ENCODE results near the gene PFKFB3.
"Not testable (repeated sequence)": the region's sequence is repeated elsewhere in the genome, so short reads cannot be mapped to it uniquely, and the experiment has no call there.

The PFKFB3 gene

DNA sequence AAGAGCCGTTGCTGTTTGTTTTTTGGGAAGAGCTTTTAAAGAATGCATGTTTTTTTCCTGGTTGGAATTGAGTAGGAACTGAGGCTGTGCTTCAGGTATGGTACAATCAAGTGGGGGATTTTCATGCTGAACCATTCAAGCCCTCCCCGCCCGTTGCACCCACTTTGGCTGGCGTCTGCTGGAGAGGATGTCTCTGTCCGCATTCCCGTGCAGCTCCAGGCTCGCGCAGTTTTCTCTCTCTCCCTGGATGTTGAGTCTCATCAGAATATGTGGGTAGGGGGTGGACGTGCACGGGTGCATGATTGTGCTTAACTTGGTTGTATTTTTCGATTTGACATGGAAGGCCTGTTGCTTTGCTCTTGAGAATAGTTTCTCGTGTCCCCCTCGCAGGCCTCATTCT is 31.6 kb downstream of the PFKFB3 start:
- no peak for DNase-seq
- intact Hi-C loops (cut with DNase I; ENCODE audit: low total_unique reads) = no loop called here
- Histone ChIP-seq H3K27me3 (no peaks in the 10 kb centered on the region), H3K9me3 (no peaks in the 10 kb centered on the region), H3K4me1 (no peaks in the 10 kb centered on the region), H3K4me3 (no peak overlapping the region), H3K27ac (no peak overlapping the region), H3K36me3 (peaks cover 54 to 76% (median 66%) of the 10 kb centered on the region in 3 donors)
- TF ChIP-seq, protein P1, sequence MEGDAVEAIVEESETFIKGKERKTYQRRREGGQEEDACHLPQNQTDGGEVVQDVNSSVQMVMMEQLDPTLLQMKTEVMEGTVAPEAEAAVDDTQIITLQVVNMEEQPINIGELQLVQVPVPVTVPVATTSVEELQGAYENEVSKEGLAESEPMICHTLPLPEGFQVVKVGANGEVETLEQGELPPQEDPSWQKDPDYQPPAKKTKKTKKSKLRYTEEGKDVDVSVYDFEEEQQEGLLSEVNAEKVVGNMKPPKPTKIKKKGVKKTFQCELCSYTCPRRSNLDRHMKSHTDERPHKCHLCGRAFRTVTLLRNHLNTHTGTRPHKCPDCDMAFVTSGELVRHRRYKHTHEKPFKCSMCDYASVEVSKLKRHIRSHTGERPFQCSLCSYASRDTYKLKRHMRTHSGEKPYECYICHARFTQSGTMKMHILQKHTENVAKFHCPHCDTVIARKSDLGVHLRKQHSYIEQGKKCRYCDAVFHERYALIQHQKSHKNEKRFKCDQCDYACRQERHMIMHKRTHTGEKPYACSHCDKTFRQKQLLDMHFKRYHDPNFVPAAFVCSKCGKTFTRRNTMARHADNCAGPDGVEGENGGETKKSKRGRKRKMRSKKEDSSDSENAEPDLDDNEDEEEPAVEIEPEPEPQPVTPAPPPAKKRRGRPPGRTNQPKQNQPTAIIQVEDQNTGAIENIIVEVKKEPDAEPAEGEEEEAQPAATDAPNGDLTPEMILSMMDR (IDR thresholded peaks at IDR 0.05) = no peak

DNA sequence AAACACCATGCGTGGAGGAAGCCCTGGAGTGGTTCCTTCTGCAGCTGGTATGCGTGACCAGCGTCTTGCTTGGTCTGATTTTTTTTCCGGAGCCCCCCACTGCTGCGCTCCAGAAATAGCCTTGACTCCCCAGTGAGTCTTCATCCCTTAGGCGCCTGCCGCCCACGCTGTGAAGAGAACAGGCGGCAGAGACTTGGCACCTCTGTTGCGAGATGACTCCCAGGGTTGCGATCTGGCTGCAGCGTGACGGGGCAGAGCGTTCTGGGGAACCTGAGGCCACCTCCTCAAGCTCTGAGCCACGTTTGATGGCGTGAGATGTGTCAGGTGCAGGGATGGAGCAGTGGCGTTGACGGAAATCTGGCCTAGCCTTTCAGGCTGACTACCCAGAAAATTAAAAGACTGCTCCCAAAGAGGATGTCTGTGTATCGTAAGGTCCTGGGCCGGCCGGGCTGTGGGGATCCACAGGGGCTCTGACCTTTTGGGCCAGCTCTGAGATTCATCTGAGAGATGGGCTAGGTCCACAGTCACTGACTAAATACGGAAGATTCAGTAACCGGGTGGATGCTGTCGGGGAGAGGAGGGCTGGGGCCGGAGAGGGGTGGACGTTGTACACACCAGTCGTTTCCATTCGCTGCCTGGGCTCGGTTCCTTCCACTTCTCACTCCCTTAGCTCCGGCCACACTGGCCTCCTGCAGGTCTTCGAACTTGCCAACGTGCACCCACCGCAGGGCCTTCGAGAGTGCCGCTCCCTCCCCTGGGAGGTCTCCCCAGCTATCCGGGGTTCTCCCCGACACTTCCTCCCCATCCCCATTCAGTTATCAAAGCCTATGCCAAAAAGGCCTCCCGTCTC is 33.8 kb downstream of the PFKFB3 start:
- peaks cover 35 to 55% (median 46%) of the 10 kb centered on the region in 3 donors for H3K36me3 ChIP-seq

DNA sequence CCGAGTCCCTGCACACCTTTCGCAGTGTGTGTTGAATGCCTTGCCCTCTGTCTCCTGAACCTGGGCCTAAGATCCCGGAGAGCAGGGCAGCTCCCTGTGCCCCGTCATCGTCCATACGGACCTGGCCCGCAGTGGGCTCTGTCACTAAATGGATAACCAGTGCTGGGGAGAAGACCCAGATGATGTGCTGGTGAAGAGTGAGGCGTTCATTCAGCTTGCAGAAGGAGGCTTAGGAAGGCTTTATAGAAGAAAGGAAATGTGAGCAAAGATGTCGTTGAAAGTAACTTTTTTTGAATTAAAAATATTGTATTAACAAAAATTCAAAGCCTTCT is 34.4 kb downstream of the PFKFB3 start:
- no peak for DNase-seq
- H3K4me1 ChIP-seq = no peaks in the 10 kb centered on the region
- intact Hi-C loops (cut with DNase I; ENCODE audit: low total_unique reads) = no loop called here
- no peaks in the 10 kb centered on the region for H3K27me3 ChIP-seq
- no peaks in the 10 kb centered on the region for H3K9me3 ChIP-seq
- H3K4me3 ChIP-seq = no peak overlapping the region
- peaks cover 29 to 49% (median 40%) of the 10 kb centered on the region in 3 donors for H3K36me3 ChIP-seq
- TF ChIP-seq, protein P1 (IDR thresholded peaks at IDR 0.05) = no peak
- H3K27ac ChIP-seq = no peak overlapping the region

More for the DNA sequence above, 33.8 kb downstream of the PFKFB3 start:
- Histone ChIP-seq H3K27me3 (no peaks in the 10 kb centered on the region), H3K4me3 (no peak overlapping the region), H3K9me3 (no peaks in the 10 kb centered on the region), H3K27ac (no peak overlapping the region), H3K4me1 (no peaks in the 10 kb centered on the region)
- TF ChIP-seq, protein P1 (IDR thresholded peaks at IDR 0.05) = no peak
- no peak for DNase-seq
- intact Hi-C loops (cut with DNase I; ENCODE audit: low total_unique reads) = no loop called here

DNA sequence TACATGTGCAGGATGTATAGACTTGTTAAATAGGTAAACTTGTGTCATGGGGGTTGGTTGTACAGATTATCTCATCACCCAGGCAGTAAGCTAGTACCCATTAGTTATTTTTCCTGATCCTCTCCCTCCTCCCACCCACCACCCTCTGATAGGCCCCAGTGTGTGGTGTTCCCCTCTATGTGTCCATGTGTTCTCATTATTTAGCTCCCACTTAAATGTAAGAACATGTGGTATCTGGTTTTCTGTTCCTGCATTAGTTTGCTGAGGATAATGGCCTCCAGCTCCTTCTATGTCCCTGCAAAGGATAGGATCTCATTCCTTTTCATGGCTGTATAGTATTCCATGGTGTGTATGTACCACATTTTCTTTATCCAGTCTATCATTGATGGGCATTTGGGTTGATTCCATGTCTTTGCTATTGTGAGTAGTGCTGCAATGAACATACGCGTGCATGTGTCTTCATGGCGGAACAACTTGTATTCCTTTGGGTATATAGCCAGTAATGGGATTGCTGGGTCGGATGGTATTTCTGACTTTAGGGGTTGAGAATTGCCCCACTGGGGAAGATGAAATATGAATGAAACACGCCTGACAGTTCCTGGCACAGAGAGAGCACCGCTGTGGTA is 36.0 kb downstream of the PFKFB3 start:
- H3K4me3 ChIP-seq; H3K27ac ChIP-seq; intact Hi-C loops (cut with DNase I; ENCODE audit: low total_unique reads); H3K27me3 ChIP-seq; H3K9me3 ChIP-seq; DNase-seq; H3K4me1 ChIP-seq: not testable (repeated sequence)
- H3K36me3 ChIP-seq = peaks cover 15 to 38% (median 24%) of the 10 kb centered on the region in 3 donors

DNA sequence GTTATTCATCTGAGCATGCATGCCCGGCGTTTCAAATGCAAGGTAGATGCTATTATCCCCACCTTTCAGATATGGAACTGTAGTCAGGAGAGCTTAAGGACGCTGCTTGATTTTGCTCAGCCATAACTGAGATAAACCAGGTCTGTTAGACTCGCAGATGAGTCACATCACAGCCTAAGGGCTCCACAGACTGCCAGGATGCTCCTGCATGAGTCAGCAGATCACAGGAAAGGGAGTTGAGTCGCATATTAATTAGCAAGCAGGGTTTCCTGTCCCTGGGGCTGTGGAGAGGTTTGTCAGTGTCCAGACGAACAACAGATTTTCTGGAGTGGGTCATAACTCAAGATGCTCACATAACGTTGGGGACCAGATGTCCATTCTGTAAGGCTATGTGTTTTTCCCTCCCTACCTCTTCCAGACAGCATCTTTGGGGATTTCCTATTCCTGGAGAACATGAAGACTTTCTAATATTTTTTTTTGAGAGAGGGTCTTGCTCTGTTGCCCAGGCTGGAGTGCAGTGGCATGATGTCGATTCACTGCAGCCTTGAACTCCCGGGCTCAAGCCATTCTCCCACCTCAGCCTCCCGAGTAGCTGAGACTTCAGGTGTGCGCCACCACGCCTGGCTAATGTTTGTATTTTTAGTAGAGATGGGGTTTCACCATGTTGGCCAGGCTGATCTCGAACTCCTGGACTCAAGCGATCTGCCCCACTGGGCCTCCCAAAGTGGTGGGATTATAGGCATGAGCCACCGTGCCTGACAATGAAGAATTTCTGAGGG is 36.7 kb downstream of the PFKFB3 start:
- intact Hi-C loops (cut with DNase I; ENCODE audit: low total_unique reads) = no loop called here
- no peak for DNase-seq
- Histone ChIP-seq H3K4me1 (no peaks in the 10 kb centered on the region), H3K27ac (no peak overlapping the region), H3K27me3 (no peaks in the 10 kb centered on the region), H3K4me3 (no peak overlapping the region), H3K36me3 (peaks cover 8 to 37% (median 17%) of the 10 kb centered on the region in 3 donors), H3K9me3 (no peaks in the 10 kb centered on the region)
- TF ChIP-seq, protein P1 (IDR thresholded peaks at IDR 0.05) = no peak

All from tibial artery (tissue), 4 donors.